Ramos (cell line): ENCODE results near the gene MPLKIP.
"Not testable (repeated sequence)": the region's sequence is repeated elsewhere in the genome, so short reads cannot be mapped to it uniquely, and the experiment has no call there.

Source experiments
- in situ Hi-C: fragments of 300-500 bp; cut with MboI; formaldehyde crosslinking; loops from one replicate; pipeline ENCODE4 v1.14.3; 2022; ENCODE audit warnings: low sequenced_read_pairs; ENCODE audit not compliant: unreplicated experiment

The MPLKIP gene

GRCh38 chr7:40135317-40135610 is 842 bp upstream of the MPLKIP start:
- in situ Hi-C loops = no loop called here

- in situ Hi-C loops = no loop called here
These were observed 628 bp downstream of the MPLKIP start for GRCh38 chr7:40133561-40134427.

GRCh38 chr7:40122940-40123254 is 11.5 kb downstream of the MPLKIP start:
- in situ Hi-C loops = no loop called here

GRCh38 chr7:40122100-40122939 is 12.1 kb downstream of the MPLKIP start:
- in situ Hi-C loops = not testable (repeated sequence)

GRCh38 chr7:40120020-40120419 is 14.4 kb downstream of the MPLKIP start:
- in situ Hi-C loops = no loop called here

GRCh38 chr7:40118201-40118600 is 16.2 kb downstream of the MPLKIP start:
- in situ Hi-C loops = not testable (repeated sequence)

- in situ Hi-C loops = not testable (repeated sequence)
These were observed 17.2 kb downstream of the MPLKIP start for GRCh38 chr7:40117199-40117598.

GRCh38 chr7:40115936-40116335 is 18.5 kb downstream of the MPLKIP start:
- in situ Hi-C loops = no loop called here

- in situ Hi-C loops = no loop called here
These were observed 28.4 kb downstream of the MPLKIP start for GRCh38 chr7:40105879-40106473.

GRCh38 chr7:40102897-40103296 is 31.5 kb downstream of the MPLKIP start:
- in situ Hi-C loops = no loop called here

- in situ Hi-C loops = no loop called here
These were observed 33.2 kb downstream of the MPLKIP start for GRCh38 chr7:40101201-40101600.

GRCh38 chr7:40099837-40100236 is 34.6 kb downstream of the MPLKIP start:
- in situ Hi-C loops = no loop called here

- in situ Hi-C loops = no loop called here
These were observed 35.6 kb downstream of the MPLKIP start for GRCh38 chr7:40098810-40099209.

- in situ Hi-C loops = no loop called here
These were observed 36.7 kb downstream of the MPLKIP start for GRCh38 chr7:40097728-40098127.

GRCh38 chr7:40095695-40096327 is 38.6 kb downstream of the MPLKIP start:
- in situ Hi-C loops = no loop called here

GRCh38 chr7:40095230-40095629 is 39.2 kb downstream of the MPLKIP start:
- in situ Hi-C loops = no loop called here

- in situ Hi-C loops = no loop called here
These were observed 40.6 kb downstream of the MPLKIP start for GRCh38 chr7:40093631-40094350.

- in situ Hi-C loops = no loop called here
These were observed 42.2 kb downstream of the MPLKIP start for GRCh38 chr7:40092182-40092581.

GRCh38 chr7:40077849-40078248 is 56.6 kb downstream of the MPLKIP start:
- in situ Hi-C loops = no loop called here
